IPS-NIHi7 (cell line): ENCODE measurements around the gene SLC27A4.

Source experiments
- DNase-seq: peaks from one replicate; pipeline ENCODE4 v3.0.0; 2012; ENCODE audit warnings: mixed read lengths; ENCODE audit errors: extremely low spot score

The SLC27A4 gene

GRCh38 chr9:128339761-128340690 lies at the start of gene SLC27A4:
Gene SLC27A4 (plus strand): TSS chr9:128340527. CDS start chr9:128343133, 2,606 bp downstream.
- DNase-seq: peak; percentile 89

- DNase-seq: no peak
Measured at GRCh38 chr9:128292009-128292408, 48.3 kb upstream of the SLC27A4 start.

GRCh38 chr9:128293091-128293490 lies 47.2 kb upstream of the SLC27A4 start:
- no peak for DNase-seq

GRCh38 chr9:128294142-128294541 lies 46.2 kb upstream of the SLC27A4 start:
- no peak for DNase-seq

- DNase-seq: no peak
Measured at GRCh38 chr9:128296340-128297220, 43.7 kb upstream of the SLC27A4 start.

GRCh38 chr9:128297221-128297773 lies 43.0 kb upstream of the SLC27A4 start:
- no peak for DNase-seq

- no peak for DNase-seq
Measured at GRCh38 chr9:128298535-128299482, 41.5 kb upstream of the SLC27A4 start.

- no peak for DNase-seq
Measured at GRCh38 chr9:128304136-128304970, 36.0 kb upstream of the SLC27A4 start.

GRCh38 chr9:128304971-128305288 lies 35.4 kb upstream of the SLC27A4 start:
- no peak for DNase-seq

- no peak for DNase-seq
Measured at GRCh38 chr9:128309551-128309950, 30.8 kb upstream of the SLC27A4 start.

GRCh38 chr9:128310461-128310860 lies 29.9 kb upstream of the SLC27A4 start:
- DNase-seq: no peak

- no peak for DNase-seq
Measured at GRCh38 chr9:128314697-128315096, 25.6 kb upstream of the SLC27A4 start.

GRCh38 chr9:128316421-128316820 lies 23.9 kb upstream of the SLC27A4 start:
- no peak for DNase-seq

- no peak for DNase-seq
Measured at GRCh38 chr9:128317629-128318028, 22.7 kb upstream of the SLC27A4 start.

- DNase-seq: no peak
Measured at GRCh38 chr9:128321343-128321742, 19.0 kb upstream of the SLC27A4 start.

- DNase-seq: no peak
Measured at GRCh38 chr9:128321879-128322403, 18.4 kb upstream of the SLC27A4 start.

- peak; percentile 98 for DNase-seq
Measured at GRCh38 chr9:128322404-128323211, 17.7 kb upstream of the SLC27A4 start, which contains the start of the genes COQ4 and TRUB2. Gene COQ4 (plus strand): TSS chr9:128322839. CDS start chr9:128322859, 20 bp downstream. Gene TRUB2 (minus strand): TSS chr9:128322447. CDS start chr9:128322408, 39 bp downstream.

- DNase-seq: no peak
Measured at GRCh38 chr9:128323212-128323730, 17.1 kb upstream of the SLC27A4 start.

GRCh38 chr9:128323791-128324190 lies 16.5 kb upstream of the SLC27A4 start:
- no peak for DNase-seq
